GM21723 (cell line): ENCODE results near the gene LPP.

Source experiments
- ATAC-seq: cut with Tn5 transposase; IDR thresholded peaks from one replicate; pipeline ENCODE4 v1.9.1; 2021; ENCODE audit warnings: mild to moderate bottlenecking, moderate library complexity; ENCODE audit not compliant: unreplicated experiment

Gene LPP

GRCh38 chr3:188761439-188761838 is 607.5 kb downstream of the LPP start:
- no peak for ATAC-seq

DNA sequence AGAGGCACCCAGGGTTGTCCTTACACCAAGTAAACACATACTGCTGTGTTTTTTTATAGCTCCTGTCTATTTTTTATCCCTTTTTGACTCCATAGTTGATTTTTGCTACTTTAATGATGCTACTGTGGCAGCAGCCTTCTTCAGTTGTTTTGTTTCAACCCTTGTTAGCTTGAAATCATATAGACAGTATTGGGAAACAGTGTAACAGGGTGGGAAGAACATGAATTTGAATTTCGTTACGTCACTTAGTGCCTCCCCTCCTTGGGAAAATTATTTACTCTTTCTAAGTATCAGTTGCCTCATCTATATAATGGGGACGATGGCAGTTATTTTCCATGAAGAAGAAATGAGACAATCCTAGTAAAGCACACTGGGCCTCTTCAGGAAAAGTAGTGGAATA is 608.0 kb downstream of the LPP start:
- ATAC-seq = no peak

DNA sequence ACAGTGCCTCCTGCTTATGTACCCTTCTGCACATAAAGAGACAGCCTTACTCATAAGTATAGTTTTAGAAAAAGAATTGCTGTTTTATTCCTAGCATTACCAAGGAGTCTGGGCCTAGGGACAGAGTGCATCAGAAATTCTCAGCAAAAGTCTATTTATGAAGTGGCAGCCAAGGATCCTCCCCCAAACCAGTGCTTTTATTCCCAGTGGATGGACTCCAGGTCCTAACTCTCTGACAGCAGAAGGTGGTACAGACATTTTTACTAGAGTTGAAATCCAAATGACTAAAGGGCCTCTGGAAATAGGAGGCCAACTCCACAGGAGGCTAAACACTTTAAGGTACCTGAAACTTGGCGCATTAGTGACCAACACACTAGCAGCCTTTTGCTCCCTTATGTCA is 610.7 kb downstream of the LPP start:
- ATAC-seq = no peak

DNA sequence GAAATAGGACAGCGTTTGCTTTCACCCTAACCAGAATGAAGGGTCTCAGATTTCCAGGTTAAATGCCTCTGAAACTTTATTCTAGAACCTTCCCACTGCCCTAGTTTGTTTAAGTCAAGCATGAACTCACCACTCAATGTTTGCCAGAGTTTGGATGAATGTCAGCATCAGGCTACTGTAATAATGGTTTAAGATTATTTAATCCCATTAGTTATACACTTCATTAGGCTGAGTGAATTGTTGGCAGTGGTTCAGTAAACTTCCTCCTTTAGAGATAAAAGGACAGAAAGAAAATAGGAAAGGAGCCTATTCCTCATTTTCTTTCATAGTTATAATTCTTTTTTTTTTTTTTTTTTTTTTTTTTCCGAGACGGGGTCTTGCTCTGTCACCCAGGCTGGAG is 615.9 kb downstream of the LPP start:
- no peak for ATAC-seq

DNA sequence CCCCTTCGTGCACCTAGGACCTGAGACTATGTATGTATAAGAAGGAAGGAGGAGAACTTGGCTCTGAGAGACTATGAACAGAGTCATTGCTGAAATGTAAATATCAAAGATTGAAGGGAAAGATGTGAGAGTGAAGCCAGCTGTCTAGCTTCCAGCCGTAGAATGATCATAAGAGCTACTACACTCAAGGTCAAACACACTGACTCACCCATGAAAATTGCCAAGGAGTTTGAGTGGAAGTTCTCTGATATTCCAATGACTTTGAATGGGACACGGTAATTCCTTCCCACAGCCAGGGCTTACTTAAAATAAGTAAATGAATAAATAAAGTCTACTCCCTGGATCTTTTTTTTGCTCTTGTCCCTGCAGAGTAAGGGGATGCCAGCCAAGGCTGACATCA is 618.9 kb downstream of the LPP start:
- ATAC-seq = no peak

GRCh38 chr3:188775412-188775811 is 621.5 kb downstream of the LPP start:
- no peak for ATAC-seq

DNA sequence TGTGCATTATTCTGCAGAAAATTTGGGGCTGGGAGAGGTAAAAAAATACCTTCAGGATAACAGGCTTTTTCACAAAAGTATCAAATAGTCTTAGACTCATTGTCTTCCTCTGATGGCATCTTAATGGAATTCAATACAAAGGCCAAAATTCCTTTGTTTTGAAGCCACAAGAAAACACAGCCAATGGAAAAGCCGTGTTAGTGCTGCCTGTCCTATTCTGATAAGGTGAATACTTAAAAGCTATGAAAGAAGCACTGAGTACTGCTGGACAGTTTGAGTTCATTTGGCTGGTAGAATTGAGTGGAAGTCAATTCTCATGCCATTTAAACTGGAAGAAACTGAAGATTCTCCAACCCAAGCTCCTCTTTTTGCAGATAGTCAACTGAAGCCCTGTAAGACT is 622.5 kb downstream of the LPP start:
- no peak for ATAC-seq

GRCh38 chr3:188778091-188778852 is 624.3 kb downstream of the LPP start:
- ATAC-seq = no peak

- no peak for ATAC-seq
Observed at GRCh38 chr3:188779281-188779980, 625.5 kb downstream of the LPP start.

DNA sequence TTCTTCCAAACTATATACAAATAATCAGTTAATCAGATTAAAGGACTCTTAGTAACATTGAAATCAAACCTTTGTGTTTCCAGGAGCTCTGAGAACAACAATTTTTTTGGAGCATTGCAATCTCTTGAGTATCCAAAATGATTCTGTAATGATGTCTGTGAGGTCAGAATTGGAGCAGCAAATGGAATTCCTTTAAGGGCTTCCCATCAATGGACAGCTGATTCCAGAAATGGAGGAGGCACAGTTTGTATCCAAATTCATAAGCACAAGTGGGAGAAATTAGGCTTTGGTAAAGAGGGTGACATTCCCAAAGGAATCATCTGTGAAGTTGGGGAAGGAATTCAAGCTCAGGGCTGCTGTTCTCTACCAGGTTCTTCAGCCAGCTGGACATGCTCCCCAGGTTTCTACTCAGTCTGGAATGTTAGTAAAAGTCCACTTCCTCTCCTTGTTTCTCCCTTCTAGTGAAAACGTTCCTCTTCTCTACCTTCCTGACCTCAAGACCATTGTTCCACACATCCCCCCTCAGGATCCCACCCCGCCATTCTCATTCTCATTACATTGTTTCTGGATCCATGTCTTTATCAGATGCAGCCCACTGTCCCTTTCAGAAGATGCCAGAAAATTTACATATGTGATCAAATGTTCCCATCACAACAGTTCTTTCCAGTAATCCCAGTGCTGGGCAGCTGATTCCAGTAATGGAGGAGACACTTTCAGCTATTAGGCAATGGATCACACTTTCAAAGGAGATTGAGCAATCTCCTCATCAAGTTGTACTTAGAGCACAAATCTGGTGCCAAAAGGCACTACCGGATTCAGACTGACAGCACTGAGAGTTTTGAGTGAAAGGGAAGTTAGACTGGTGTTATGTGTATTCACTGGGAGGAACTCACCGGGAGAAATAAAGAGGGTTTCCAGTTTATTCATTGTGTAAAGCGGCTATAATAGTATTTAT is 626.5 kb downstream of the LPP start:
- no peak for ATAC-seq

DNA sequence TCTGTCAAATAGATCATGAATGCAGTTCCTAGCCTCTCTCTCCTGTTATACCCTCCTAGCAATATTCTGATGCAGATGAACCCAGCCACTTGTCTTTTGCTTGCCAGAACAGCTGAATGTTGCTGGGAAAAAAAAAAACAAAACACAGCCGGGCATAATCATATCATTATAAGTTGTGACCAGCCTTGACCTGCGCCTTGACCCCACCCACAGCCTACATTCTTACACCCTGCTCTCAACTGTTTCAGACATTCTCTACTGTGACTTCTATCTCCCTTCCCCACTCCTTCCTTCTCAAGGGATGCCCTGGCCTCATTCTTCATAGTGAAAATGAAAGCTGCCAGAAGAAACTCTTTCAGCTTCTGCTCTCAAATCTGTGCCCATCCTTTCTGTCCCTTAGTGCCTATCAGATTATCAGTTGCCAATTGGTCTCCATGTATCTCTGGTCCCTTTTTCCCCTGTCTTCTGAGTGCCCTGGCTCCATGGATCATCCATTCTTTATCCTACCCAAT is 628.7 kb downstream of the LPP start:
- ATAC-seq = no peak

DNA sequence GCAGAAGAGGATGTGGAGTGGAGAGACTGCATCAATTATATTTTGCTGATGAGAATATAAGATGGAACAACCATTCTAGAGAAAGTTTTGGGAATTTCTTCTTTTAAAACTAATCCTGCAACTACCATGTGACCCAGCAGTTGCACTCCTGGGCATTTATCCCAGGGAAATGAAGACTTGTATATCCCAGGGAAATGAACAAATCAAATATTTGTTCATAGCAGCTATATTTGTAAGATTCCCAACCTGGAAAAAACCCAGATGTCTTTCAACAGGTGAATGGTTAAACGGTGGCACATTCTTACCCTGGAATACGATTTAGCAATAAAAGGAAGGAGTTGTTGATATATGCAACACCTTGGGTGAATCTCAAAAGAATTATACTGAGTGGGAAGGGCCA is 632.5 kb downstream of the LPP start:
- no peak for ATAC-seq

DNA sequence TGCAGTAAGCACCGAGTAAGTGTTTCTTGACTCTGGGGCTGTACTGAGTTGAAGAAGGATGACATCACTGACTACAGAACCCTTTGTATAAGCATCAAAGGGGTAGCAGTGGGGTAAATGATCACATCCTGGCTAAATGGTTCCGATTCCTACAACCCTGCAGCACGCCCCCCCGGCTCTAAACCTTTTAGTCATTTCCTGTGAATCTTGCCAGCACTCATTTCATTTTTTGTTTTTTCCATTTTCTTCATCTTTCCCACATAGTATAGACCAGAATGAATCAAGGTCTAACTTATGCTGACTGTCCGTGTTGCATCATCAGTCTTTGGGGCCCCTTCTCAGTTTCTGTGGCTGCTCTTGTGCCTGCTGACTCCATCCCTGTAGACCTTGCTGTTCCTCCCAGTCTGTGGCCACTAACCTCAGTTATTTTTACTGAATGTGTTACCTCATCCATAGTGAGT is 634.7 kb downstream of the LPP start:
- ATAC-seq = no peak

GRCh38 chr3:188789251-188789650 is 635.3 kb downstream of the LPP start:
- ATAC-seq = no peak

- ATAC-seq = no peak
Observed at GRCh38 chr3:188791311-188791710, 637.4 kb downstream of the LPP start.

DNA sequence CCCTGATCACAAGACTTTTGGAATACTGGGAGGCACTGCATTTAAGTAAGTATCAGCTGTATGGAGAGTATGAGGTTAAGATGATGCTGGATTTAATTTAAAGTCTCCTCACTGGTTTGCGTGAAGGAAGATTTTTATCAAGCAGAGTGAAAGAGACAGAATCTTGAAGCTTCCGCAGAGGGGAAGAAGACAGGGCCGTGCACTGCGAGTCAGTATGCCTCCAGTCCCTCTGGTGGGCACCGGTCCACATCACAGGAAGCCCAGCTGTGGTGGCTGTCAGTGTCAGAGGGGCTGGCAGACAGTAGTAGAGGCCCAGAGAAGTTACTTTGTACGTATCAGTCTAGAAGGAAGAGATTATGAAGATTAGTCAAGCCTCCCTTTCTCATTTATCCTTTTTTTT is 638.8 kb downstream of the LPP start:
- ATAC-seq = no peak

- ATAC-seq = peak; percentile 82
Observed at GRCh38 chr3:188796122-188796631, 642.2 kb downstream of the LPP start.

GRCh38 chr3:188797045-188797444 is 643.1 kb downstream of the LPP start:
- no peak for ATAC-seq

GRCh38 chr3:188798556-188799145 is 644.7 kb downstream of the LPP start:
- no peak for ATAC-seq

DNA sequence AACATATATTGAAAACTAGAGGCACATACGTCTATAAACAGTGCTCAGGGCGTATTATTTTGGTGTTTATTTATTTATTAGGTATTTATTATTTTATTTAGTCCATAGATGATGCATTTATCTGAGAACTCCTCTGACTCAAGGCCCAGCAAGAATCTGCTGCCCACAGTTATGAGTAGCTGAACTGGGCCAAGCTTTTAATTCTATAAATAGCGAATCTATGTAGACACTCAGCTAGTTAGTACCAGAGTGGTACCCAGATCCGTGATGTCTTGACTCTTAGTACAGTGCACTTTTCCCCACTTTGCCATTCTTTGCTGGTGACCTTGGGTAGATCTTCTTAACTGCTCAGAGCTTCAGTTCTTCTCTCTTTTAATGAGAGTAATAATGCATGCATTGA is 647.4 kb downstream of the LPP start:
- no peak for ATAC-seq

- ATAC-seq = no peak
Observed at GRCh38 chr3:188802645-188803044, 648.7 kb downstream of the LPP start.
